Right lobe of liver (tissue), 4 donors: ENCODE measurements around the gene RARS1.

Experiments
- POLR2A ChIP-seq: fragments of 450-650 bp; IDR thresholded peaks from one replicate; pipeline ENCODE4 v1.6.1; 2017; ENCODE audit warnings: antibody characterized with exemption, mild to moderate bottlenecking
- TF ChIP-seq, protein P1 (sequence below), 4 donors: fragments of 200-600 bp in 3 of 4; fragments of 450-650 bp in 1 of 4; IDR thresholded peaks; one replicate each; pipeline versions ENCODE4 v1.5.1 to v1.8.0; 2016 to 2022; ENCODE audit warnings: antibody characterized with exemption in 4 of 4, mild to moderate bottlenecking in 2 of 4
- donor health status: DM: no; HTN: no; CAD: no.
- donor health status: DM: no; HTN: no; CAD: no.
- donor health status: DM: no; HTN: yes; CAD: no.

DNA sequence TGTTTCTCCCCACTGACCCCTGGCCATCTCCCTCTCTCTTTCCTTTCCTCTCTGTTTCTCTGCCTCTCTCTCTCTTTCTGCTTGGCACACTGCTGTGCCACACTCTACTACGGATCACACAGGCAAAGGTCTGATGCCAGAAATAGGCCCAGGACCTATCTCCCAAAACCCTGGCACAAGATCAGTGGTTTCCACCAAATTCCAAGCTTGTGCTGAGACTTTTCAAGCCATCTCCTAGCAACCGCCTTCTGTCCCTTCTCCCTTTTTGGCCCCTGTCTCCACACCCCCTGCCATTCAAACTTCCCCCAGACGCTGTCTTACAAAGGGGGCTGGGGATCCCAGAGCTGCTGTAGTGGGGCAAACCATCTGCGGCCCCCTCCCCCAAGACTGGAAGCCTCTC, 38.5 kb upstream of the RARS1 start:
- TF ChIP-seq, protein P1, sequence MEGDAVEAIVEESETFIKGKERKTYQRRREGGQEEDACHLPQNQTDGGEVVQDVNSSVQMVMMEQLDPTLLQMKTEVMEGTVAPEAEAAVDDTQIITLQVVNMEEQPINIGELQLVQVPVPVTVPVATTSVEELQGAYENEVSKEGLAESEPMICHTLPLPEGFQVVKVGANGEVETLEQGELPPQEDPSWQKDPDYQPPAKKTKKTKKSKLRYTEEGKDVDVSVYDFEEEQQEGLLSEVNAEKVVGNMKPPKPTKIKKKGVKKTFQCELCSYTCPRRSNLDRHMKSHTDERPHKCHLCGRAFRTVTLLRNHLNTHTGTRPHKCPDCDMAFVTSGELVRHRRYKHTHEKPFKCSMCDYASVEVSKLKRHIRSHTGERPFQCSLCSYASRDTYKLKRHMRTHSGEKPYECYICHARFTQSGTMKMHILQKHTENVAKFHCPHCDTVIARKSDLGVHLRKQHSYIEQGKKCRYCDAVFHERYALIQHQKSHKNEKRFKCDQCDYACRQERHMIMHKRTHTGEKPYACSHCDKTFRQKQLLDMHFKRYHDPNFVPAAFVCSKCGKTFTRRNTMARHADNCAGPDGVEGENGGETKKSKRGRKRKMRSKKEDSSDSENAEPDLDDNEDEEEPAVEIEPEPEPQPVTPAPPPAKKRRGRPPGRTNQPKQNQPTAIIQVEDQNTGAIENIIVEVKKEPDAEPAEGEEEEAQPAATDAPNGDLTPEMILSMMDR (IDR thresholded peaks at IDR 0.05): no peak
- TF ChIP-seq POLR2A: no peak
